Measurements from ENCODE around the gene EXT2. TPM values are rescaled to one million over a fixed set of nuclear protein-coding genes. Genes with fewer than 3 reads are reported as not detected.

Gene EXT2
- total RNA-seq, 1 donor from 2014 or later, result 73.9 TPM

DNA sequence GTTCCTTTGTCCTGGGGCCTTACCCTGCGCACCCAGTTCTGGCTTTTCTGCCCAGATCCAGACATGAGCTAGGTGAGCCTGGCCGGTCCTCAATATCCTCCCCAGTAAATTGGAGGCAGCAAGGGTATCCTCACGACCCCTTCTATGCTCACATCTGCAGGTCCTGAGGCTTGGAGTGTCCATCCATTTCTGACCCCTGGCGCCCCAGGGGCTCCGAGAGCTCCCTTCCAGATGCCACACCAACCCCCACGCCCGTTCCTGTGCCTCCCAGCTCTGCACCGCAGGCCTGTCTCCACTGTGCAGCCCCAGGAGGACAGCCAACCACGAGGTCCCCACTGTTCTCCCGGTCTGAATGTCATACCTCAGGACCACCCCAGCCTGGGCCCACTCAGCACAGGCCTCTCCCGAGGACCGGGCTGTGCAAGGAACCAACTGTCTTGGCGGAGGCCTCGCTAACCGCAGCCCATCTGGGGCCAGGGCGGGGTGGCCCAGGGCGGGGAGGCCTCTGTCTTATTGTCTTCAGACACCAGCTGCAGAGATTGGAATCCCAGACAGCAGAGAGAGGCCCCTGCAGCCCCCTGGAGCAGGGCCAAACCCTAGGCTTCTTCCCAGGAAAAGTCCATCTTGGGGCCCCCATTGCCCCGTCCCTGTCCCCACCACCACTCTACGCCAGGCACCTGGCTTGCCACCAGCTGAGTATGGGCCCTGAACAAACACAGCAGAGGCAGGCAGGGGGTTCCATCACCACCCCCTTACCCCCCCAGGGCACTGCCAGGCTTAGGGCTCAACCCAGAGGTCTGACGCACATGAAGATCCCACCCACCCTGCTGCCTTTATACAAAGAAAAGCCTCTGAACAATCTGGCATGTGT lies 175.2 kb downstream of the EXT2 start:
- Mint-ChIP-seq H3K9me3 (ENCODE audit: low read depth) (no peaks in the 10 kb centered on the region), H3K27me3 (peaks cover 5% of the 10 kb centered on the region), H3K36me3 (ENCODE audit: insufficient read depth) (no peaks in the 10 kb centered on the region), H3K4me1 (ENCODE audit: low read depth) (peaks cover 6% of the 10 kb centered on the region), H3K4me3 (ENCODE audit: low read depth) (no peak overlapping the region), H3K27ac (no peak overlapping the region)
- DNase-seq (ENCODE audit: low spot score, unreplicated experiment), result no peak
- TF ChIP-seq, protein P1, sequence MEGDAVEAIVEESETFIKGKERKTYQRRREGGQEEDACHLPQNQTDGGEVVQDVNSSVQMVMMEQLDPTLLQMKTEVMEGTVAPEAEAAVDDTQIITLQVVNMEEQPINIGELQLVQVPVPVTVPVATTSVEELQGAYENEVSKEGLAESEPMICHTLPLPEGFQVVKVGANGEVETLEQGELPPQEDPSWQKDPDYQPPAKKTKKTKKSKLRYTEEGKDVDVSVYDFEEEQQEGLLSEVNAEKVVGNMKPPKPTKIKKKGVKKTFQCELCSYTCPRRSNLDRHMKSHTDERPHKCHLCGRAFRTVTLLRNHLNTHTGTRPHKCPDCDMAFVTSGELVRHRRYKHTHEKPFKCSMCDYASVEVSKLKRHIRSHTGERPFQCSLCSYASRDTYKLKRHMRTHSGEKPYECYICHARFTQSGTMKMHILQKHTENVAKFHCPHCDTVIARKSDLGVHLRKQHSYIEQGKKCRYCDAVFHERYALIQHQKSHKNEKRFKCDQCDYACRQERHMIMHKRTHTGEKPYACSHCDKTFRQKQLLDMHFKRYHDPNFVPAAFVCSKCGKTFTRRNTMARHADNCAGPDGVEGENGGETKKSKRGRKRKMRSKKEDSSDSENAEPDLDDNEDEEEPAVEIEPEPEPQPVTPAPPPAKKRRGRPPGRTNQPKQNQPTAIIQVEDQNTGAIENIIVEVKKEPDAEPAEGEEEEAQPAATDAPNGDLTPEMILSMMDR (IDR thresholded peaks at IDR 0.05; ENCODE audit: unreplicated experiment), result no peak

DNA sequence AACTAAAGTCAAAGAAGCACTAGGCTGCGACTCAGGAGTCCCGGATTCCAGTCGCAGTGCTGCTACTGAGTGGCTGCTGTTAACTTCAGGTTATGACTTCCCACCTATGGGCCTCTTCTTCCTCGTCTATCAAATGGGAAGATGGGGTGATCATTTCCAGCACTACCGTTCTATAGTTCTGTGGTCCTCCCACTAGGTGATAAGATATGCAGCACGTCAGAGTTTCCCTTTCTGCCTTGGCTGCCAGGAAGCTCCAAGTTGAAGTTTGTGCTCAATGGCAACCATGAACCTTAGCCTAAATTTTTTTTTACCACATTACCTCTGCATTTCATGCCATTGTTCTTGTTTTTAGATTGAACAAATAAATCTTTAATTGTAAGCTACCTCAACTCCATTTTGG lies 175.8 kb downstream of the EXT2 start:
- Mint-ChIP-seq H3K27me3 (peaks cover 5% of the 10 kb centered on the region), H3K4me3 (ENCODE audit: low read depth) (no peak overlapping the region)

DNA sequence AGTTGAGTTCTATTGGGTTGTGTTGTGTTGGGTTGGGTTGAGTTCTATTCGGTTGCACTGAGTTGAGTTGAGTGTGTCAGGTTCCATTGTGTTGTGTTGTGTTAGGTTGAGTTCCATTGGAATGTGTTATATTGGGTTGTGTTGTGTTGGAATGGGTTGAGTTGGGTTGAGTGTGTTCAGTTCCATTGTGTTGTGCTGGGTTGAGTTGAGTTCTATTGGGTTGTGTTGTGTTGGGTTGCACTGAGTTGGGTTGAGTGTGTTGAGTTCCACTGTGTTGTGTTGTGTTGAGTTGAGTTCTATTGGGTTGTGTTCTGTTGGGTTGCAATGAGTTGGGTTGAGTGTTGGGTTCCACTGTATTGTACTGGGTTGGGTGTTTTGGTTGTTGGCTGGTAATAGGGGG lies 178.9 kb downstream of the EXT2 start:
- DNase-seq (ENCODE audit: low spot score, unreplicated experiment), result no peak
- no peak overlapping the region for H3K27ac Mint-ChIP-seq
- peaks cover 6% of the 10 kb centered on the region for H3K4me1 Mint-ChIP-seq (ENCODE audit: low read depth)
- peaks cover under 1% of the 10 kb centered on the region for H3K27me3 Mint-ChIP-seq
- H3K9me3 Mint-ChIP-seq (ENCODE audit: low read depth), result no peaks in the 10 kb centered on the region
- TF ChIP-seq, protein P1 (IDR thresholded peaks at IDR 0.05; ENCODE audit: unreplicated experiment), result no peak
- H3K36me3 Mint-ChIP-seq (ENCODE audit: insufficient read depth), result no peaks in the 10 kb centered on the region
- no peak overlapping the region for H3K4me3 Mint-ChIP-seq (ENCODE audit: low read depth)

More for the DNA sequence above, 175.8 kb downstream of the EXT2 start:
- Mint-ChIP-seq H3K9me3 (ENCODE audit: low read depth) (no peaks in the 10 kb centered on the region), H3K27ac (no peak overlapping the region), H3K36me3 (ENCODE audit: insufficient read depth) (no peaks in the 10 kb centered on the region), H3K4me1 (ENCODE audit: low read depth) (peaks cover 6% of the 10 kb centered on the region)
- no peak for DNase-seq (ENCODE audit: low spot score, unreplicated experiment)
- TF ChIP-seq, protein P1 (IDR thresholded peaks at IDR 0.05; ENCODE audit: unreplicated experiment), result no peak

GRCh38 chr11:44275241-44275640 lies 179.8 kb downstream of the EXT2 start:
- H3K4me3 Mint-ChIP-seq (ENCODE audit: low read depth), result no peak overlapping the region
- H3K9me3 Mint-ChIP-seq (ENCODE audit: low read depth), result no peaks in the 10 kb centered on the region
- H3K36me3 Mint-ChIP-seq (ENCODE audit: insufficient read depth), result no peaks in the 10 kb centered on the region
- no peak overlapping the region for H3K27ac Mint-ChIP-seq
- peaks cover 6% of the 10 kb centered on the region for H3K4me1 Mint-ChIP-seq (ENCODE audit: low read depth)
- H3K27me3 Mint-ChIP-seq, result peaks cover 7% of the 10 kb centered on the region
- TF ChIP-seq, protein P1 (IDR thresholded peaks at IDR 0.05; ENCODE audit: unreplicated experiment), result no peak
- no peak for DNase-seq (ENCODE audit: low spot score, unreplicated experiment)

- Mint-ChIP-seq H3K4me1 (ENCODE audit: low read depth) (peaks cover 6% of the 10 kb centered on the region), H3K4me3 (ENCODE audit: low read depth) (no peak overlapping the region), H3K9me3 (ENCODE audit: low read depth) (peaks cover 2% of the 10 kb centered on the region), H3K27ac (no peak overlapping the region), H3K27me3 (peaks cover 7% of the 10 kb centered on the region), H3K36me3 (ENCODE audit: insufficient read depth) (peaks cover 1% of the 10 kb centered on the region)
- TF ChIP-seq, protein P1 (IDR thresholded peaks at IDR 0.05; ENCODE audit: unreplicated experiment), result no peak
- DNase-seq (ENCODE audit: low spot score, unreplicated experiment), result no peak
Observed at GRCh38 chr11:44275961-44276550, 180.6 kb downstream of the EXT2 start.

Measured in progenitor cell of endocrine pancreas (in vitro differentiated cells).